Neural progenitor cell (in vitro differentiated cells): Measurements from ENCODE around the gene DLX1. TPM values are rescaled to one million over a fixed set of nuclear protein-coding genes. Genes with fewer than 3 reads are reported as not detected.

Experiments
- DNase-seq: peaks from one replicate; pipeline ENCODE4 v3.0.0-alpha.2; 2016; ENCODE audit warnings: low spot score
- H2AFZ ChIP-seq: fragments of 200-600 bp; sonication (generic); replicated peaks from 2 replicates; pipeline ENCODE4 v1.6.1; 2016; ENCODE audit warnings: antibody characterized with exemption
- H3F3A ChIP-seq: fragments of 200-600 bp; sonication (generic); 2 replicates; pipeline ENCODE4 v1.6.1; 2016; ENCODE audit warnings: antibody characterized with exemption, low read depth
- H3K27ac ChIP-seq: fragments of 200-600 bp; sonication (generic); 2 replicates; pipeline ENCODE4 v1.5.1; 2016; ENCODE audit warnings: mild to moderate bottlenecking
- H3K27me3 ChIP-seq: fragments of 200-600 bp; sonication (generic); 2 replicates; pipeline ENCODE4 v1.6.1; 2016; ENCODE audit warnings: mild to moderate bottlenecking, moderate library complexity
- H3K36me3 ChIP-seq: fragments of 200-600 bp; sonication (generic); 2 replicates; pipeline ENCODE4 v1.5.1; 2016
- H3K4me1 ChIP-seq: fragments of 200-600 bp; sonication (generic); 2 replicates; pipeline ENCODE4 v1.6.1; 2016; ENCODE audit warnings: mixed run types
- H3K4me2 ChIP-seq: fragments of 200-600 bp; sonication (generic); 2 replicates; pipeline ENCODE4 v1.6.1; 2016
- H3K4me3 ChIP-seq: fragments of 200-600 bp; sonication (generic); 2 replicates; pipeline ENCODE4 v1.5.1; 2016
- H3K79me2 ChIP-seq: fragments of 200-600 bp; sonication (generic); 2 replicates; pipeline ENCODE4 v1.6.1; 2016; ENCODE audit warnings: low read depth
- H3K9ac ChIP-seq: fragments of 200-600 bp; sonication (generic); 2 replicates; pipeline ENCODE4 v1.6.1; 2016
- H3K9me3 ChIP-seq: fragments of 200-600 bp; sonication (generic); 2 replicates; pipeline ENCODE4 v1.5.1; 2016; ENCODE audit warnings: low read depth
- H4K20me1 ChIP-seq: fragments of 200-600 bp; sonication (generic); 2 replicates; pipeline ENCODE4 v1.6.1; 2016; ENCODE audit warnings: low read depth
- H3K27ac Mint-ChIP-seq: 3 replicates; pipeline ENCODE4 v1.8.0; 2021; ENCODE audit warnings: mixed read lengths
- H3K27me3 Mint-ChIP-seq: 2 replicates; pipeline ENCODE4 v1.8.0; 2022; ENCODE audit warnings: low read depth, mild to moderate bottlenecking, inconsistent platforms, moderate library complexity, mixed read lengths; ENCODE audit not compliant: insufficient read depth
- H3K36me3 Mint-ChIP-seq: 3 replicates; pipeline ENCODE4 v1.8.0; 2021; ENCODE audit warnings: mixed read lengths
- H3K4me1 Mint-ChIP-seq: 3 replicates; pipeline ENCODE4 v1.8.0; 2021; ENCODE audit warnings: mixed read lengths
- H3K4me3 Mint-ChIP-seq: 3 replicates; pipeline ENCODE4 v1.8.0; 2021; ENCODE audit warnings: mild to moderate bottlenecking, moderate library complexity, mixed read lengths
- H3K9me3 Mint-ChIP-seq: 3 replicates; pipeline ENCODE4 v1.8.0; 2020; ENCODE audit warnings: mixed read lengths
- CTCF ChIP-seq: fragments of 200-600 bp; sonication (generic); IDR thresholded peaks from 2 replicates; pipeline ENCODE4 v1.5.1; 2017; ENCODE audit warnings: antibody characterized with exemption, mild to moderate bottlenecking
- EZH2 ChIP-seq: fragments of 200-600 bp; sonication (generic); IDR thresholded peaks from 2 replicates; pipeline ENCODE4 v1.6.1; 2017; ENCODE audit warnings: antibody characterized with exemption, mild to moderate bottlenecking, moderate library complexity
- EZH2phosphoT487 ChIP-seq: fragments of 200-600 bp; sonication (generic); IDR thresholded peaks from 2 replicates; pipeline ENCODE4 v1.6.1; 2017; ENCODE audit warnings: antibody characterized with exemption
- total RNA-seq: library from RNA; depleted of rRNA; stranded (reverse); fragments of >200 nt; gene quantifications from 2 replicates; pipeline ENCODE4 v1.2.3, GENCODE V29; 2015; ENCODE audit warnings: low replicate concordance

The DLX1 gene
- total RNA-seq, 1 donor from 2014 or later = not detected

GRCh38 chr2:172039011-172039704 is 46.1 kb upstream of the DLX1 start:
- no peaks in the 10 kb centered on the region for H3K36me3 ChIP-seq
- H3K9me3 Mint-ChIP-seq = no peaks in the 10 kb centered on the region
- H3K4me3 Mint-ChIP-seq = no peak overlapping the region
- no peak overlapping the region for H3K4me2 ChIP-seq
- H3K4me1 ChIP-seq = no peaks in the 10 kb centered on the region
- TF ChIP-seq EZH2phosphoT487 (no peak), CTCF (no peak), EZH2 (no peak)
- H3K27me3 ChIP-seq = no peaks in the 10 kb centered on the region
- H3F3A ChIP-seq = peaks cover 9% of the 10 kb centered on the region
- no peak overlapping the region for H2AFZ ChIP-seq
- H3K9me3 ChIP-seq = no peaks in the 10 kb centered on the region
- peaks cover 6% of the 10 kb centered on the region for H3K4me1 Mint-ChIP-seq
- H3K27ac Mint-ChIP-seq = no peak overlapping the region
- H3K36me3 Mint-ChIP-seq = no peaks in the 10 kb centered on the region
- no peaks in the 10 kb centered on the region for H3K27me3 Mint-ChIP-seq
- no peak overlapping the region for H3K4me3 ChIP-seq
- no peak overlapping the region for H3K9ac ChIP-seq
- H3K27ac ChIP-seq = no peak overlapping the region
- no peaks in the 10 kb centered on the region for H3K79me2 ChIP-seq
- H4K20me1 ChIP-seq = no peaks in the 10 kb centered on the region
- no peak for DNase-seq

GRCh38 chr2:172040311-172040710 is 45.0 kb upstream of the DLX1 start:
- DNase-seq = no peak
- Histone ChIP-seq H3K4me3 (no peak overlapping the region), H3K9ac (no peak overlapping the region), H3F3A (peaks cover 9% of the 10 kb centered on the region), H3K27me3 (no peaks in the 10 kb centered on the region), H2AFZ (no peak overlapping the region), H3K79me2 (no peaks in the 10 kb centered on the region), H3K36me3 (no peaks in the 10 kb centered on the region), H3K4me1 (no peaks in the 10 kb centered on the region), H3K27ac (no peak overlapping the region), H4K20me1 (no peaks in the 10 kb centered on the region), H3K9me3 (no peaks in the 10 kb centered on the region), H3K4me2 (no peak overlapping the region)
- H3K9me3 Mint-ChIP-seq = no peaks in the 10 kb centered on the region
- no peak overlapping the region for H3K27ac Mint-ChIP-seq
- peaks cover 6% of the 10 kb centered on the region for H3K4me1 Mint-ChIP-seq
- TF ChIP-seq EZH2phosphoT487 = no peak
- no peak for TF ChIP-seq EZH2
- TF ChIP-seq CTCF = no peak
- H3K4me3 Mint-ChIP-seq = no peak overlapping the region
- no peaks in the 10 kb centered on the region for H3K36me3 Mint-ChIP-seq
- H3K27me3 Mint-ChIP-seq = no peaks in the 10 kb centered on the region

- no peak overlapping the region for H2AFZ ChIP-seq
- H3K4me1 ChIP-seq = no peaks in the 10 kb centered on the region
- no peaks in the 10 kb centered on the region for H3K79me2 ChIP-seq
- no peak overlapping the region for H3K27ac ChIP-seq
- no peaks in the 10 kb centered on the region for H3K36me3 ChIP-seq
- no peak overlapping the region for H3K4me3 ChIP-seq
- H3K4me2 ChIP-seq = no peak overlapping the region
- peaks cover 13% of the 10 kb centered on the region for H3F3A ChIP-seq
- Mint-ChIP-seq H3K9me3 (no peaks in the 10 kb centered on the region), H3K4me3 (no peak overlapping the region), H3K4me1 (peaks cover 10% of the 10 kb centered on the region), H3K27me3 (no peaks in the 10 kb centered on the region), H3K27ac (no peak overlapping the region), H3K36me3 (no peaks in the 10 kb centered on the region)
- H3K9ac ChIP-seq = no peak overlapping the region
- no peak for DNase-seq
- no peaks in the 10 kb centered on the region for H4K20me1 ChIP-seq
- H3K9me3 ChIP-seq = no peaks in the 10 kb centered on the region
- TF ChIP-seq EZH2phosphoT487 (no peak), EZH2 (no peak), CTCF (no peak)
- no peaks in the 10 kb centered on the region for H3K27me3 ChIP-seq
Measured at GRCh38 chr2:172046080-172046678, 39.1 kb upstream of the DLX1 start.
